GM18505 (cell line): ENCODE data around the gene CDA.

Source experiments
- ATAC-seq: cut with Tn5 transposase; IDR thresholded peaks from one replicate; pipeline ENCODE4 v1.9.1; 2021; ENCODE audit not compliant: unreplicated experiment
- POLR2A ChIP-seq: IDR thresholded peaks from 4 replicates; pipeline ENCODE4 v1.6.1; 2011; ENCODE audit warnings: borderline replicate concordance; ENCODE audit not compliant: insufficient read depth, insufficient read length; ENCODE audit errors: extremely low read depth

The CDA gene

DNA sequence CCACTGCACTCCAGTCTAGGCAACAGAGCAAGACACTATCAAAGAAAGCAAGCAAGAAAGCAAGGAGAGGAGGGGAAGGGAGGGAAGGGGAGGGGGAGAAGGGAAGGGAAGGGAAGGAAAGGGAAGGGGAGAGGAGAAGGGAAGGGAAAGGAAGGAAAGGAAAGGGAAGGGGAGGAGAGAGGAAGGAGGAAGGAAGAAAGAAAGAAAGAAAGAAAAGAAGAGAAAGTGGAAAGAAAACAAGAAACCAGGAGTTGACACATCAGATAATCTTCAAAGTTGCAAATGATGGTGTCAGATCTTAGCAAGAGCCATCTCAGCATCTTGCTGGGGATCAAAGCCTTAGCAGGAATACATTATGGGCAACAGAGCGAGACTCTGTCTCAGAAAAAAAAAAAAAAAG lies 14.9 kb upstream of the CDA start:
- no peak for ATAC-seq
- no peak for TF ChIP-seq POLR2A

GRCh38 chr1:20574686-20575540 lies 14.0 kb upstream of the CDA start:
- no peak for TF ChIP-seq POLR2A
- ATAC-seq: no peak

- no peak for ATAC-seq
- TF ChIP-seq POLR2A: no peak
These were observed 13.2 kb upstream of the CDA start for GRCh38 chr1:20575541-20576336.

GRCh38 chr1:20578062-20578461 lies 10.8 kb upstream of the CDA start:
- no peak for ATAC-seq
- TF ChIP-seq POLR2A: no peak

DNA sequence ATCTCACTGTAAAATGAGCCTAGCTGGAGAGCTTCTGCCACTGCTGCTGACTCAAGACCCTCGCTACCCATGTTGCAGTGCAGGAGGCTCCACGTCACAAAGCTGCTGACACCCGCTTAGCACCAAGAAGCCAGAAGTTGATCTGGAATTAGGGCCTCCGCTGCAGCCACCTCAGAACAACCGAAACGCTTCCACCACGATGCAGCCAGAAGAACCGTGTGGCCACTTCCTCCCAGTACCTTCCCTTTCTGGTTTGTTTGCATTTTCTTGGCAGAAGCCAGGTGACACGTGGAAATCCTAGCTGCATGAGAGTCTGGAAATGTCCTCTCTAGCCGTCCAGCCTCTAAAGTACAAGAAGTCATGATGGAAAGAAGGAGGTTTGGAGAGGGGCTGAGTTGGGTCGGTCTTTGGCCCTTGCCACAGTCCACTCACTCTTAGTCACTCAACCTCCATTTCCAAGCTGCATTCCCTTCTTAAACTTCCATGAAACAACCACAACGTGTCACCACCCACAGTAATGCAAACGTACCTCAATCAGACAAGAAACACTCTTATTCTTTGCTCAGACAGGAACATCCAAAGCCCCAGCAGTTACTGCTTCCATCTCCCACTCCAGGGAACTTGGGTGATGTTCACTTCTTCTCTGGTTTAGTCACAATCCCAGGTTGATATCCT lies 10.0 kb upstream of the CDA start:
- no peak for ATAC-seq
- no peak for TF ChIP-seq POLR2A

GRCh38 chr1:20584890-20585289 lies 4.0 kb upstream of the CDA start:
- no peak for TF ChIP-seq POLR2A
- no peak for ATAC-seq

GRCh38 chr1:20586953-20587660 lies 1.8 kb upstream of the CDA start:
- ATAC-seq: no peak
- no peak for TF ChIP-seq POLR2A

DNA sequence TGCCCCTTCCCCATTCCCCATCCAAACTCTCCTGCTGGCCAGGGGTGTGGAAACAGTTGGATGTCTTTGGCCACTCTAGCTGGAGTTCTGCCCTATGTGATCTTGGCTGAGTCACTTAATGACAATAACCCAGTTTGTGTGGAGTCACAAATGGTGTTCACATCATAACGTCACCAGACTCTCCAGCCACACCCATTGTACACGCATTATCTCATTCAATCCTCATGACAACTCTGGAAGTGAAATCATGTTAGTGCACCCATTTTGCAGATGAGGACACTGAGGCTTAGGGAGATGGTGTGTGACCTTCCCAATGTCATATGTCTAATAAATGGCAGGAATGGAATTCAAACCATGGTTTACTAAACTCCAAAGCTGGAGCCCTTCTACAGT lies 1.2 kb upstream of the CDA start:
- no peak for TF ChIP-seq POLR2A
- ATAC-seq: no peak

DNA sequence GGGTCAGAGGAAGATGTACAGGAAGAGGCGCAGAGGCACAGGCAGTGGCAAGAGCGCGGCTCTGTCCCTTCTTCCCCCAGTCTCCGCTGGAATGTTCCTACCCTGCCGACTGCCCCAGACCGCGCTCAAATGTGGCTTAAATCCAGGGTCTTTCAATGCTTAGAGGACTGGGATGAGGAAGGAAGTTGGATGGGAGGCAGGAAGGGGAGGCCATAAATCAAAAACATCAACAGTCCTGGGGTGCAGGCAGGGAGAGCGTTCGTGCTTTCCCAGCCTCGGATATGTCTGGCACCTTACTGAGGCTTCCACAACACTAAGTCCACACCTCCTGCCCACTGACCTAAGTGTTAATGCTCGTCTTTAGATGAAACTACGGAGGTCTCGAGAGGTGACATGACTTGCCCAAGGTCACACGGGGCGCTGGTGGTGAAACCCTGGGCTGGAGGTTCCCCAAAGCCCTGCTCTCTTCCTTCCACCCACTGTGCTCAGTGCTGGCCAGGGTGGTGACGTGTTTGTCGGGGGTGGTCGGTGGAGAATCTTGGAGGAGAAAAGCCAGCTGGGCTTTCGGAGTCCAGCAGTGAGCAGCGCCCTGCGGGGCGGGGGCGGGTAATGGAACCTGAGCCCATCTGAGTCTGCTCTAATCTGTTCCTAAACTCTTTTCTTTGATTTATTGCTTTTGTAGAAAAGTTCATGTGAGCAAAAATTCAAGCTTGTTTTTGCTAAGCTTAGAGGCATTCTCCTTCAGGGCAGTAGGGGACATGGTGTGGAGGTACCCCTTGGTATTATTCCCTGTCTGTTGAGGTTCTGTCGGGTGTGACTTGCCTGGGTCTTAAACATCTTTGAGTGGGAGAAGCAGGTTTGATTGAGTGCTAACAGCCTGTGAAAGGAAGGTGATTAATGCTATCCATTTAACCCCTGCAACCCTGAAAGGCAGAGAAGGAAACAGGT lies 708 bp downstream of the CDA start:
- no peak for TF ChIP-seq POLR2A
- ATAC-seq: no peak

GRCh38 chr1:20590306-20590777 lies 1.4 kb downstream of the CDA start:
- ATAC-seq: no peak
- TF ChIP-seq POLR2A: no peak

GRCh38 chr1:20593756-20594155 lies 4.9 kb downstream of the CDA start:
- no peak for TF ChIP-seq POLR2A
- no peak for ATAC-seq

DNA sequence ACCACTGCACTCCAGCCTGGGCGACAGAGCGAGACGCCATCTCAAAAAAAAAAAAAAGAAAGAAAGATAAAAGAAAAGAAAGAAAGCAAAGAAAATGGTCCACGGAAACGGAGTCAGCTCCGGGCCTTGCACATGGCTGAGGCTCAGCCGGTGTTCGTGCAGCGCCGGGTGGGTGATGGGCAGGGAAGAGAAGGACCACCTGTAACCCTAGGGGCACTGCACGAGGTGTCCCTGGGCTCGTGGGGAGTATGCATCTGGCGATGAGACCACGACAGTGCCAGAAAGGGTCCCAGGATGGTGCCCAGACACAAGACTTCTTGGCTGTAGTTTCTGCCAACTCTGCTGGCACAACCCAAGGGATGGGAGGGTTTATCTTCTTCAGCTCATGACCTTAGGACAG lies 5.8 kb downstream of the CDA start:
- ATAC-seq: no peak
- TF ChIP-seq POLR2A: no peak
